Measurements from ENCODE around the gene UGT1A3.
A peak's percentile ranks its signal among the peaks of the same experiment; 100 is the strongest.
"Not testable (repeated sequence)": the region's sequence is repeated elsewhere in the genome, so short reads cannot be mapped to it uniquely, and the experiment has no call there.

The UGT1A3 gene

DNA sequence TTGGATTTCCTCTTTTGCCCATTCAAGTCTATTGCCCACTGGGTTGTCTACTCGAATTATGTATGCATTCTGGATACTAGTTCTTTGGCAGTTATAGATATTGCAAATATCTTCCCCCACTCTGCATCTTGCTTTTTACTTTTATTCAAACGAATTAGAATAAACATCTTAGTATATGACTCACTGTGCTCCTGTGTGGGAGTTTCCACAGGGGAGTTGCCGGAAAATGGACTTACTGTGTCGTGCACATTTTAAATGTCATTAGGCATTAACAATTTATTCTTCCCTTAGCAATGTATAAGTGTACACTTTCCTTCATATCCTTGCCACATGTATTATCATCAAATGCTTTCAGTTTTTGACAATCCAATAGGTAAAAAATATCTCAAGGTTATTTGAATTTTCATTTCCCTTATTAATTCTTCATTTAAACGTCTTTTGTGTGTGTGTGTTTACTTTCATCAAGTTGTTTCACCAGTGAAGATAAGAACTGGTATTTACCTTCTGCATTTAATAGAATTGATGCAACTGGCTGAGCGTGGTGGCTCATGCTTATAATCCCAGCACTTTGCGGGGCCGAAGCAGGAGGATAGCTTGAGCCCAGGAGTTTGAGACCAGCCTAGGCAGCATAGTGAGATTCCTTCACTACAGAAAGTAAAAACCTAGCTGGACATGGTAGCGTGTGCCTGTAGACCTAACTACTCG, 20.8 kb upstream of the UGT1A3 start:
- DNase-seq (ENCODE audit: low read depth) = no peak

DNA sequence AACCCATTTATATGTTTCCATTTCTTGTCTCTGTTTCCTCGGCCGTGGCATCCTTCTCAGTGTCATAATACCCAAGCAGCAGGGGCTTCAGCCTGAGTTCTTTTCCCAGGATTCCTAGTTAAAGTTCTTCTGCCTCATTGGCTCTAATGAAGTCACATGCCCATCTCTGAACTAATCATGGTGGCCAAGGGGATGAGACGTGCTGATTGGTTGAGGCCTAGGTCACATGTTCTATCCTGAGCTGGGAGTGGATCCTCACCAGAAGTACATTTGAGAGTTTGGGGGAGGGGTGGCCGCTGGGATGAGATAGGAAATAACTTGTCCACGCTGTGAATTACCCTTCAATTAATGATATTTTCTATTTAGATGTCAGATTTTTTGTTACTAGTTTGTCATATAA, 19.9 kb upstream of the UGT1A3 start:
- DNase-seq (ENCODE audit: low read depth) = no peak

DNA sequence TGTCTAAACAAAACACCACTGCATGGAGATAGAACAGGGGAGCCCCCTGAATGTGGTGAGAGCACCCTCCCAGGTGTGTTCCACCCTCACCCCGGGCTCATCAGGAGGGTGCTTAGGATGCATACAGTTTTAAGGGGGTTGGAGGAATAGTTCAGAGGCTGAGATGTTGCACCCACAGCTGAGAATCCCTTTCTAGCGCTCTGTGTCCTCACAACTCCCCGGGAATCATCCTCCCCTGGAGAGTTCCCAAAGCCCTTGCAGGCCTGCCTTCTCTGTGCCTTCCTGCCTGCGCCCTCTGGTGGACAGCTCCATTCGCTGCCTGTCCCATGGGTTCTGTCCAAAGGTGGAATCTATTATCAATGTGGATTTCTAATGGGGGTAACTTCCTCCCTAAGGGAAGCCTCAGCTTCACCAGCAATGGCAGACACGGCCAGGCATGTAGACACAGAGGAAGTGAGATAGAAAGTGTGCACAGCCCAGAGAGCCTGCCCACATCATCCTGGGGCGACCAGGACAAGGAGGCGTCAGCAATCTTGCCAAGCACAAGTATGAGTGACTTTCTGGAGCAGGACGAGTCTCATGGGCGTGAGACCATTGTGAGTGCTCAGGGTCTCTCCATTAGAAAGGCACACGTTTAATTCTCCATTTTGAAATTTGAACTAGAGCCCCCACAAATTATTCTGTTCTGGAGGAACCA, 17.4 kb upstream of the UGT1A3 start:
- DNase-seq (ENCODE audit: low read depth) = peak; percentile 30

DNA sequence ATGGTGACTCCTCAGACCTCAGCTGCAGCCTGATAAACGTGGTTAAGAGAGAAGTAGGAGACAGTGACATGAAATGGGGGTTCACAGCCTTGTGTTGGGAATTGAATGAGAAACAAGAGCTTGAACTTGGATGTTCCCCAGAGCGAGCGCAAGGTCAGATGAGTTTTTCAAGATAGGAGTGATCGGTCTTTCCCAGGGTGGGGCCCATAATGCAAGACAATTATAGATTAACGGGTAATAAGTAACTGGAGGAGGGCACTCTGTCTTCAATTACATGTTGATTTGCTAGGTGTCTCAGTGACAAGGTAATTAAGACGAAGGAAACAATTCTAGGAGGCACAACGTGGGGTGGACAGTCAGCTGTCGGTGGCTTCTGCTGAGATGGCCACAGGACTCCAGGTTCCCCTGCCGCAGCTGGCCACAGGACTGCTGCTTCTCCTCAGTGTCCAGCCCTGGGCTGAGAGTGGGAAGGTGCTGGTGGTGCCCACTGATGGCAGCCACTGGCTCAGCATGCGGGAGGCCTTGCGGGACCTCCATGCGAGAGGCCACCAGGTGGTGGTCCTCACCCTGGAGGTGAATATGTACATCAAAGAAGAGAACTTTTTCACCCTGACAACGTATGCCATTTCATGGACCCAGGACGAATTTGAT, 16.1 kb upstream of the UGT1A3 start, which contains the start of gene UGT1A5:
Gene UGT1A5, plus strand, starts transcription at position 297 of the 651 bp plus-strand sequence. Its CDS starts 85 bp downstream, at position 382.
- no peak for DNase-seq (ENCODE audit: low read depth)

DNA sequence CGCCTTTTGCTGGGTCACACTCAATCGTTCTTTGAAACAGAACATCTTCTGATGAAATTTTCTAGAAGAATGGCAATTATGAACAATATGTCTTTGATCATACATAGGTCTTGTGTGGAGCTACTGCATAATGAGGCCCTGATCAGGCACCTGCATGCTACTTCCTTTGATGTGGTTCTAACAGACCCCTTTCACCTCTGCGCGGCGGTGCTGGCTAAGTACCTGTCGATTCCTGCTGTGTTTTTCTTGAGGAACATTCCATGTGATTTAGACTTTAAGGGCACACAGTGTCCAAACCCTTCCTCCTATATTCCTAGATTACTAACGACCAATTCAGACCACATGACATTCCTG, 15.6 kb upstream of the UGT1A3 start:
- no peak for DNase-seq (ENCODE audit: low read depth)

DNA sequence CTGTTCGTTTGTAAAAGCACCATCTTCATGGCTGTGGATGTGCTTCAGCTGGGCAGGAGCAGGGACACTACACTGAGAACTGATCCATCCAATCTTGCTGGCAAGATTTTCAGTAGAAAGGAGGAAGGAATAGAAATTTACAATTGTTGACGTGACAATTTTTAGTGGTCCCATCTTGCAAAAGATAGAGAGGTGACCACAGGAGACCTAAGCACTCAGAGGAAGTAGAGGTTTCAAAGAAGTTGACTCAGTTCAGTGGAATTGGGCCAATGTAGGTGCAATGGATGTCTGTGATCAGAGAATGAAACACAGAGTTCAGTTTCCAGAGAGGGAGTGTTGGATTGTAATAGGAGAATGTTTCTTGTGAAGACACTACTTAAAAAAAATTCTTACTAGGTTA, 14.7 kb upstream of the UGT1A3 start:
- DNase-seq (ENCODE audit: low read depth) = no peak

DNA sequence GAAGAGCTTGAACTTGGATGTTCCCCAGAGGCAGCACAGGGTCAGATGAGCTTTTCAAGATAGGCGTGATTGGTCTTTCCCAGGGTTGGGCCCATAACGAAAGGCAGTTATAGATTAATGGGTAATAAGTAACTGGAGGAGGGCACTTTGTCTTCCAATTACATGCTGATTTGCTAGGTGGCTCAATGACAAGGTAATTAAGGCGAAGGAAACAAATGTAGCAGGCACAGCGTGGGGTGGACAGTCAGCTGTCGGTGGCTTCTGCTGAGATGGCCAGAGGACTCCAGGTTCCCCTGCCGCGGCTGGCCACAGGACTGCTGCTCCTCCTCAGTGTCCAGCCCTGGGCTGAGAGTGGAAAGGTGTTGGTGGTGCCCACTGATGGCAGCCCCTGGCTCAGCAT, 10.3 kb upstream of the UGT1A3 start, which contains the start of gene UGT1A4:
Gene UGT1A4, plus strand, starts transcription at position 185 of the 400 bp plus-strand sequence. Its CDS starts 85 bp downstream, at position 270.
- DNase-seq (ENCODE audit: low read depth) = no peak

DNA sequence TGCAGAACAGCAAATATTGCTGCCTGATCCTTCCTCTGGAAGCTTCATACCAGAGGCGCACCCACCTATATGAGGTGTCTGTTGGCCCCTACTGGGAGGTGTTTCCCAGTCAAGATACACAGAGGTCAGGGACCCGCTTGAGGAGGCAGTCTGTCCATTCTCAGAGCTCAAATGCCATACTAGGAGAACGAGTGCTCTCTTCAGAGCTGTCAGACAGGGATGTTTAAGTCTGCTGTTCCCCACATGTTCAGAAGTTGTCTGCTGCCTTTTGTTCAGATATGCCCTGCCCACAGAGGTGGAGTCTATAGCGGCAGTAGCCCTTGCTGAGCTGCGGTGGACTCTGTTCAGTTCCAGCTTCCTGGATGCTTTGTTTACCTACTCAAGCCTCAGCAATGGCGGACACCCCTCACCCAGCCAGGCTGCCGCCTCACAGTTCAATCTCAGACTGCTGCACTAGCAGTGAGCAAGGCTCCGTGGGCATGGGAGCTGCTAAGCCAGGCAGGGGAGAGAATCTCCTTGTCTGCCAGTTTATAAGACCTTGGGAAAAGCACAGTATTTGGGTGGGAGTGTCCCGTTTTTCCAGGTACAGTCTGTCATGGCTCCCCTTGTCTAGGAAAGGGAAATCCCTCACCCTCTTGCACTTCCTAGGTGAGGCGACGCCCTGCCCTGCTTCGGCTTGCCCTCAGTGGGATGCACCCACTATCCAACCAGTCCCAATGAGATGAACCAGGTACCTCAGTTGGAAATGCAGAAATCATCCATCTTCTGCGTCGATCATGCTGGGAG, 8.2 kb downstream of the UGT1A3 start:
- DNase-seq (ENCODE audit: low read depth) = not testable (repeated sequence)

DNA sequence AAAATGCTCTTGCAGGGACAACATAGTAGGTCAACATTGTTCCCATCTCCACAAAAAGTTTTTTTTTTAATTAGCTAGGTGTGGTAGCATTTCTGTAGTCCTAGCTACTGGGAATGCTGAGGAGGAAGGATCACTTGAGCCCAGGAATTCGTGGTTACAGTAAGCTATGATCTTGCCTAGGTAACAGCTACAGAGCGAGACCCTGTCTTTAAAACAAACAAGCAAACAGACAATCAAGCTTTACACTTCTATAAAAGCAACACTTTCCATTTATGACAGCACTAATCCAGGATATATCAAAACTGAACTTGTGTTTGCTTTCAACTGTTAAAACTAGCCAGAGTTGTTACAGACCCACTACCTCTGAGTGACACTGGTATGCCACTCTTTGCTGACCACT, 12.0 kb downstream of the UGT1A3 start:
- no peak for DNase-seq (ENCODE audit: low read depth)

DNA sequence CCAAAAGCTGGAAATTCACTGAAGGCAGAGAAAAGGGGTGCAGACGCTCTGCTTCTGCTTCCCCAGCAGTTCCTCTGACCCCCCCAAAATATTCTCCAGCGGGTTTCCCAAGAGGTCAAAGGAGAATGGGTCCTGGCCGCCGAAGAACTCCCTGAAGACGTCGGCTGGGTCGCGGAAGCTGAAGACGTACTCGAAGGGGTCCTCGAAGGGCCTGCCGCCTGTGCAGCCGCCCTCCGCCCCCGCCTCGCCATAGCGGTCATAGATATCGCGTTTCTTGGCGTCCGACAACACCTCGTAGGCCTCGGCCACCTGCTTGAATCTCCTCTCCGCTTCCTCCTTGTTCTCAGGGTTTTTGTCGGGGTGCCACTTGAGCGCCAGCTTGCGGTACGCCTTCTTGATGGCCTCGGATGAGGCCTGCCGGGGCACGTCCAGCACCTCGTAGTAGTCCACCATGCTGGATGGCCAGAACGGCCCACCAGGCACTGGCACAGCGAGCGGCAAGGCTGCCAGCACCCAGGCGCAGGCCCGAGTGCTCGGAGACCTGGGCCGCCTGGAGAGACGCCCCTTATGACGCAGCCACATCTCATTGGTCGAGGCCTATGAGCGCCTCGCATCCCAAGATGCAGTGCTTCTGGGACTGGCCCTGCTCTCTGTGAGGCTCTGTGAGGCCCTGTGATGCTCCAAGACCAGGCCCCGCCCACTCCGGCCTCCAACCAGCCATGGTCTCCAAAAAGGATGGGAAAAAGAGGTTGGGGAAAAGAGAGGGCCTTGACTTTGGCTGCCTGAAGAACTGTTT, 14.8 kb downstream of the UGT1A3 start:
- DNase-seq (ENCODE audit: low read depth) = no peak

DNA sequence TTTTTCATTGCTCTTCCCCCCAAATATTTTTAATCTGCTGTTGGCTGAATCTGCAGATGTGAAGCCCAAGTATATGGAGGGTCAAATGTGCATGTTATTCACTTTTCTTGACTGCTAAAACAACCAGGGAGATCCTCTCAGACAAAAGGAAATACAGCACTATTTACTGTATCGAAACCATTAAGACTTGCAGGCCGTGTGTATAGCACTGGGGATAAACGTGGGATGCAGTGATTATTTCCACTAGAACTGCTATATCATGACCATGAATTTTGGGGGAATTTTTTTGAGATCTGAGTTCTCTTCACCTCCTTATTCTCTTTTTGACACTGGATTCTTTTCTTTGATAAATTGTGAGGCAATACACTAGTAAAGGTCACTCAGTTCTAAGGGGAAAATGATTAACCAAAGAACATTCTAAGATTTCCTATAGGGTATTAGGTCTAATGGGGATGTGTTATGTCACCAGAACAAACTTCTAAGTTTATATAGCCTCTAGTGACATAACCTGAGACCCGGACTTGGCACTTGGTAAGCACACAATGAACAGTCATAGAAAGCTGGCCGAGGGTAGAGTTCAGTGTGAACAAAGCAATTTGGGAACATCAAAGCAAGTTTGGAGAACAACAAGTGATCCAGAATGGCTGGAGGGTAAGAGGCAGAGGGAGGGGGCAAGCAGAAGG, 16.4 kb downstream of the UGT1A3 start:
- DNase-seq (ENCODE audit: low read depth) = no peak

DNA sequence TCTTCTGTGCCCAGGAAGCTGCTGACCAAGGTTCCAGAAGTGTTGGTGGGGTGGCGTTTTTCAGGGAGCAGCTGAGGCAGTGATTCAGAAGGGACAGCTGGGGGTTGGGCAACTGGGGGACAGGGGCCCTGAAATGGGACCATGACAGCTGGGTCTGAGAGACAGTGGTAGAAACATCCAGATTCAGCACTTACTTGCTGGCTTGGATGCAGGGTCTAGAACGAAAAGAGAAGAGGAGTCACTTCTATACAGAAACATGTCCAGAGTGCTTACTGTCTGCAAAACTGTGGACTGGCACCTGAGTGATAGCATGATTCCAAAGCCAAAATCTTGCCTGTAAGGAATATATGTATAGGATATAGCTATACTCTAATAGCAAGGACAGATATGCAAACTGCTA, 17.0 kb downstream of the UGT1A3 start:
- DNase-seq (ENCODE audit: low read depth) = not testable (repeated sequence)

DNA sequence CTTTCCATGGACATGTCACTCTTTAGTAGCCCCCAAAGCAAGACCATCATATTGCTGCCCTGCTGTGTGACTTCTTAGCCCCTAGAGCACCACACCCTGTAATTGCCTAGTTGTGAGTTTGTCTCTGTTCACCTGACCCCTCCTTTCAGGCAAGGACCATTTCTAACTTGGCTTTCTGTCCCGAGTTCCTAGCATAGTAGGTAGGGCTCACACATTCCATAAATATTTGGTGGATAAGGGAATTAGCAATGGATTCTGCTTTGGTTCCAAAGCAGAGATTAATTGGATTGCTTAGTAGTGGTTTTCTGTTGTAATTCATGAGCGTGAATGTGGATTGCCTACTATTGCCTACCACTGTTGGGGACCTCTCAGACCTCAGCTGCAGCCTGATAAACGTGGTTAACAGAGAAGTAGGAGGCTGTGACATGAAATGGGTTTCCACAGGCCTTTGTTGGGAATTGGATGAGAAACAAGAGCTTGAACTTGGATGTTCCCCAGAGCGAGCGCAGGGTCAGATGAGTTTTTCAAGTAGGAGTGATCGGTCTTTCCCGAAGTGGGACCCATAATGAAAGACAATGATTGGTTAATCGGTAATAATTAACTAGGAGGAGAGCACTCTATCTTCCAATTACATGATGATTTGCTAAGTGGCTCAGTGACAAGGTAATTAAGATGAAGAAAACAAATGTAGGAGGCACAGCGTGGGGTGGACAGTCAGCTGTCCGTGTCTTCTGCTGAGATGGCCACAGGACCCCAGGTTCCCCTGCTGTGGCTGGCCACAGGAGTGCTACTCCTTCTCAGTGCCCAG, 17.8 kb downstream of the UGT1A3 start:
- no peak for DNase-seq (ENCODE audit: low read depth)

DNA sequence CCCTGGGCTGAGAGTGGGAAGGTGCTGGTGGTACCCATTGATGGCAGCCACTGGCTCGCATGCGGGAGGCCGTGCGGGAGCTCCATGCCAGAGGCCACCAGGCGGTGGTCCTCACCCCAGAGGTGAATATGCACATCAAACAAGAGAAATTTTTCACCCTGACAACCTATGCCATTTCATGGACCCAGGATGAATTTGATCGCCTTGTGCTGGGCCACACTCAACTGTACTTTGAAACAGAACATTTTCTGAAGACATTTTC, 18.4 kb downstream of the UGT1A3 start:
- no peak for DNase-seq (ENCODE audit: low read depth)

DNA sequence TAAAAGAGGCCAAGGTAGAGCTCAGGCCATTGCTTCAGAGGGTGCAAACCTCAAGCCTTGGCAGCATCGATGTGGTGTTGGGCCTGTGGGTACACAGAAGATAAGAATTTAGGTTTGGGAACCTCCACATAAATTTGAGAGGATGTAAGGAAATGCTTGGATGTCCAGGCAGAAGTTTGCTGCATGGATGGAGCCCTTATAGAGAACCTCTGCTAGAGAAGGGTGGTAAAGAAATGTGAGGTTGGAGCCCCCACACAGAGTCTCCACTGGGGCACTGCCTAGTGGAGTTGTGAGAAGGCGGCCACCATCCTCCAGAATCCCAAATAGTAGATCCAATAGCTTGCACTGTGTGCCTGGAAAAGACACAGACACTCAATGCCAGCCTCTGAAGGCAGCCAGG, 21.8 kb downstream of the UGT1A3 start:
- DNase-seq (ENCODE audit: low read depth) = not testable (repeated sequence)

DNA sequence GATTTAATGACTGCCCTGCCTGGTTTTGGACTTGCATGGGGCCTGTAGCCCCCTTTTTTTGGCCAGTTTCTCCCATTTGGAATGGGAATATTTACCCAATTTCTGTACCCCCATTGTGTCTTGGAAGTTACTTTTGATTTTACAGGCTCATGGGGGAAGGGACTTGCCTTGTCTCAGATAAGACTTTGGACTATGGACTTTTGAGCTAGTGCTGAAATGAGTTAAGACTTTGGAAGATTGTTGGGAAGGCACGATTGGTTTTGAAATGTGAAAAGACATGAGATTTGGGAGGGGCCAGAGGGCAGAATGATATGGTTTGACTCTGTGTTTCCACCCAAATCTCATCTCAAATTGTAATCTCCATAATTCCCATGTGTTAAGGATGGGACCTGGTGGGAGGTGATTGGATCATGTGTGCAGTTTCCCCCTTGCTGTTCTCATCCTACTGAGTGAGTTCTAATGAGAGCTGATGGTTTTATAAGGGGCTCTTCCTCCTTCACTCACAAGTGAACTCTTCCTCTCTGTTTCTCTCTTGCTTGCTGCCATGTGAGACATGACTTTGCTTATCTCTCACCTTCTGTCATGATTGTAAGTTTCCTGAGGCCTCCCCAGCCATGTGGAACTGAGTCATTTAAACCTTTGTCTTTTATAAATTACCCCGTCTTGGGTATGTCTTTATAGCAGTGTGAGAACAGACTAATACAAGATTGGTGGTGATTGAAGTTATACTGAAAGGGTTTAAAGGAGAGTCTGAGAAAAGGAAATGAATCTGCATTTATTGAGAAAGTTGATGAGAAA, 22.6 kb downstream of the UGT1A3 start:
- not testable (repeated sequence) for DNase-seq (ENCODE audit: low read depth)

DNA sequence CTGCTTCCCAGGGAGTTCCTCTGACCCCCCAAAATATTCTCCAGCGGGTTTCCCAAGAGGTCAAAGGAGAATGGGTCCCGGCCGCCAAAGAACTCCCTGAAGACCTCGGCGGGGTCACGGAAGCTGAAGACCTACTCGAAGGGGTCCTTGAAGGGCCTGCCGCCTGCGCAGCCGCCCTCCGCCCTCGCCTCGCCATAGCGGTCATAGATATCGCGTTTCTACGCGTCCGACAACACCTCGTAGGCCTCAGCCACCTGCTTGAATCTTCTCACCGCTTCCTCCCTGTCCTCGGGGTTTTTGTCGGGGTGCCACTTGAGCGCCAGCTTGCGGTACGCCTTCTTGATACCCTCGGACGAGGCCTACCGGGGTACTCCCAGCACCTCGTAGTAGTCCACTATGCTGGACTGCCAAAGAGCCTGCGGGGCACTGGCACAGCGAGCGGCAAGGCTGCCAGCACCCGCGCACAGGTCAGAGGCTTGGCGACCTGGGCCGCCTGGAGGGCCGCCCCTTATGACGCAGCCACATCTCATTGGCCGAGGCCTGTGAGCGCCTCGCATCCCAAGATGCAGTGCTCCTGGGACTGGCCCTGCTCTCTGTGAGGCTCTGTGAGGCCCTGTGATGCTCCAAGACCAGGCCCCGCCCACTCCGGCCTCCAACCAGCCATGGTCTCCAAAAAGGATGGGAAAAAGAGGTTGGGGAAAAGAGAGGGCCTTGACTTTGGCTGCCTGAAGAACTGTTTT, 26.2 kb downstream of the UGT1A3 start:
- DNase-seq (ENCODE audit: low read depth) = no peak

DNA sequence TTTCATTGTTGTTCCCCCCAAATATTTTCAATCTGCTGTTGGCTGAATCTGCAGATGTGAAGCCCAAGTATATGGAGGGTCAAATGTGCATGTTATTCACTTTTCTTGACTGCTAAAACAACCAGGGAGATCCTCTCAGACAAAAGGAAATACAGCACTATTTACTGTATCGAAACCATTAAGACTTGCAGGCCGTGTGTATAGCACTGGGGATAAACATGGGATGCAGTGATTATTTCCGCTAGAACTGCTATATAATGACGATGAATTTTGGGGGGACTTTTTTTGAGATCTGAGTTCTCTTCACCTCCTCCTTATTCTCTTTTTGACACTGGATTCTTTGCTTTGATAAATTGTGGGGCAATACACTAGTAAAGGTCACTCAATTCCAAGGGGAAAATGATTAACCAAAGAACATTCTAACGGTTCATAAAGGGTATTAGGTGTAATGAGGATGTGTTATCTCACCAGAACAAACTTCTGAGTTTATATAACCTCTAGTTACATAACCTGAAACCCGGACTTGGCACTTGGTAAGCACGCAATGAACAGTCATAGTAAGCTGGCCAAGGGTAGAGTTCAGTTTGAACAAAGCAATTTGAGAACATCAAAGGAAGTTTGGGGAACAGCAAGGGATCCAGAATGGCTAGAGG, 27.7 kb downstream of the UGT1A3 start:
- DNase-seq (ENCODE audit: low read depth) = no peak

Data from activated T-helper 1 cell treated with Interleukin-2 at 50 U/mL for 16 hours (primary cell).